GM21576 (cell line): Measurements from ENCODE around the gene SAA4.
"Not testable (repeated sequence)": the region's sequence is repeated elsewhere in the genome, so short reads cannot be mapped to it uniquely, and the experiment has no call there.

Experiments used
- ATAC-seq: cut with Tn5 transposase; IDR thresholded peaks from one replicate; pipeline ENCODE4 v1.9.1; 2021; ENCODE audit warnings: mild to moderate bottlenecking, moderate library complexity; ENCODE audit not compliant: unreplicated experiment

SAA4 gene

DNA sequence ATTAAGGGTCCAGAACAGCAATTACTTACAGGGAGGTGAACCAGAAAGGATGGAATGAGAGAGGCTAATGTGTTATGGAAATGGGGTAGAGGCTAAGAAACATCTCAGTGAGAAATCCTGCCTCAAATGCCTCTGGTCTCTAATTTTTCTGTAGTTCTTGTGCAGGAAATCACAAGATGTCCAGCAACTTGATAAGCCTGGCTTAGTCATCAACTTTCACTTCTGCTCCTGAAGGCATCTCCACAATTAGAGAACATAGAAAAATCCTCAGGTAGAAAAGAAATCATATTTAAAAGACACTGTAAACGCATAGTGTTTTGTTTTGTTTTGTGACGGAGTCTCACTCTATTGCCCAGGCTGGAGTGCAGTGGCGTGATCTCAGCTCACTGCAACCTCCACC lies 45.2 kb downstream of the SAA4 start:
- ATAC-seq, result no peak

DNA sequence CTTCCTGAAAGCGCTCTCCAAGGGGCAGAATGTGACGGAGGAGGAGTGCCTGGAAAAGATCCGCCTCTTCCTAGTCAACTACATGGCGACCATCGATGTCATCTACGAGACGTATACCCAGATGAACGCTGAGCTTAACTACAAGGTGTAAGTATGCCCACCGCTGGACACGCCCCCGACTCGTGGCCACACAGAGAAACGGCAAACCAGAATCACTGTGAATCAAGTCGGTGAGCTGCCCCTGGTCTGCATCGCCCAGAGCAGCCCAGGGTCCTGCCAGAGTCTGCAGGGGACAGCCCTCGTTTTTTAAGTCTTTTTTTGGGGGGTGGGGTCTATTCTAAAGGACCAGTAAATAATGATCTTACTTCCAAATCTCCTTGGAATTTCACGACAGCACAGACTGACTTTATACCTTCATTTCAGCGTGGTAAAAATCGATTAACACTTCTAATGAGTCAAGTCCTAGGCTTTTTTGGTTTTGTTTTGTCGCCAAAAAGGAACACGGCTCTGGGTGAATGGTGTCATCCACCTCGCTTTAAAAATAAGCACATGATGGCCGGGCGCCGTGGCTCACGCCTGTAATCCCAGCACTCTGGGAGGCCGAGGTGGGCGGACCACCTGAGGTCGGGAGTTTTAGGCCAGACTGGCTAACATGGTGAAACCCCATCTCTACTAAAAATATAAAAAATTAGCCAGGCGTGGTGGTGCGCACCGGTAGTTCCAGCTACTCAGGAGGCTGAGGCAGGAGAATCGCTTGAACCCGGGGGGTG lies 46.9 kb downstream of the SAA4 start:
- not testable (repeated sequence) for ATAC-seq

DNA sequence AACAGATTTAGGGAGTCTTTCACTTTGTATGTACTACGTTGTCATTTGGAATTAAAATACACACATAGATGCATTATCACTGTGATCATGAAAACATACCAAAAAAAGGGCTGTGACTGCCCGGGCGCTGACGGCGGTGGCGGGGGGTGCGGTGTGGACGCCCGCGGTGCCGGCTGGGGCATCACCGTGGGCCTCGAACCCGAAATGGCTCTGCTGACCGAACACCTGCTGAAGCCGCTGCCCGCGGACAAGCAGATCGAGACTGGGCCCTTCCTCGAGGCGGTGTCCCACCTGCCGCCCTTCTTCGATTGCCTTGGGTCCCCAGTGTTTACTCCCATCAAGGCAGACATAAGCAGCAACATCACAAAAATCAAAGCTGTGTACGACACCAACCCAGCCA lies 47.8 kb downstream of the SAA4 start:
- no peak for ATAC-seq
